GM06990 (cell line): Measurements from ENCODE around the gene RANBP10.

Experiments
- DNase-seq: peaks from one replicate; pipeline ENCODE4 v3.0.0-alpha.2; 2011; ENCODE audit not compliant: insufficient read length; ENCODE audit errors: extremely low read depth
- H3K27me3 ChIP-seq: replicated peaks from 2 replicates; pipeline ENCODE4 v1.6.0; 2011; ENCODE audit warnings: low read length; ENCODE audit not compliant: control insufficient read depth, insufficient read depth
- H3K36me3 ChIP-seq: 2 replicates; pipeline ENCODE4 v1.5.1; 2011; ENCODE audit warnings: low read length; ENCODE audit not compliant: control insufficient read depth, insufficient read depth
- H3K4me3 ChIP-seq: replicated peaks from 2 replicates; pipeline ENCODE4 v1.5.1; 2011; ENCODE audit warnings: low read depth, mild to moderate bottlenecking, control low read depth, low read length
- CTCF ChIP-seq: IDR thresholded peaks from 2 replicates; pipeline ENCODE4 v1.5.1; 2011; ENCODE audit warnings: low read length, control low read depth, mild to moderate bottlenecking, inconsistent platforms; ENCODE audit not compliant: insufficient read depth, poor library complexity, severe bottlenecking

Gene RANBP10

GRCh38 chr16:67766291-67766690, 40.1 kb downstream of the RANBP10 start:
- H3K4me3 ChIP-seq: no peak overlapping the region
- no peak for DNase-seq
- H3K36me3 ChIP-seq: peaks cover 7% of the 10 kb centered on the region
- no peaks in the 10 kb centered on the region for H3K27me3 ChIP-seq
- TF ChIP-seq CTCF: no peak

DNA sequence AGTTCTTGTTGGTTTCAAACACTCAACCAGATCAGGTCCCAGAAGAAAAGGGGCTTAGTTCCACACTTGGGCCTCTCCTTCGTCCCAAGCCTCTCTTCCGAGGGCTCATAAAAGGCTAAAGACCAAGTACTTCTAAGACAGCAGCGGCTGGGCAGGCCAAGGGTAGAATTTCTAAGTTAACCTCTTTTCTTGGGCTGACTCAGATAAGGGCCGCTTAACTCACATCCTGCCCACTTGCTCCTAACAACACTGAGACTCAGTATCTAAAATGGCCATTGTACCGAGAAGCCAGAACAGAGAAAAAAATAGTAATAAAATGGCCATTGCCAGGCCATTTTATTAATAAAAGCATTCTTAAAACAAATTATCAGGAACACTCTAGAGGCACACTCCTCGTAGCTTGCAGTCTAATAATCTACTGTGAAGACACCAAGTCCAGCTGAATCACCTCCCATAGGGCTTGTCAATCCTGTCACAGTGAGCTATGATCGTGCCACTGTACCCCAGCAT, 42.1 kb downstream of the RANBP10 start:
- no peak for TF ChIP-seq CTCF
- DNase-seq: no peak
- Histone ChIP-seq H3K27me3 (no peaks in the 10 kb centered on the region), H3K4me3 (no peak overlapping the region), H3K36me3 (peaks cover 9% of the 10 kb centered on the region)

GRCh38 chr16:67763066-67763465, 43.3 kb downstream of the RANBP10 start:
- Histone ChIP-seq H3K27me3 (no peaks in the 10 kb centered on the region), H3K4me3 (no peak overlapping the region), H3K36me3 (peaks cover 13% of the 10 kb centered on the region)
- TF ChIP-seq CTCF: no peak
- DNase-seq: no peak

DNA sequence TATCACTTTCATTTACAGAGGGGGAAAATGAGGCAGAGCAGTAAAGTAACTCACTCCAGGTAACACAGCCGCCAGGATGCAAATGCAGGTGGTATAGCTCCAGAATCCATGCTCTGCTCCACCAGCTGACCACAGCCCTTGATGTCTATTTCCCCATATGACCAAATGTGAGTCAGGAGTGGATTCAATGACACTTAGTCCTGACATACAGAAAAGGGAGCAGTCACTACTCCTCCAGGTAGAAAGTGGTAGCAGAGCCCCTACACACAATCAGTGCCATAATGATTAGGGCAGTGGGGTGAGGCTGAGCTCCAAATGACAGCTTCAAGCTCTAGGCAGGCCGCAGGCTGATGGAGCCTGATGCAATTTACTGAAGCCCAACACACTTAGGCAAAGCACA, 44.0 kb downstream of the RANBP10 start:
- Histone ChIP-seq H3K4me3 (no peak overlapping the region), H3K27me3 (no peaks in the 10 kb centered on the region), H3K36me3 (peaks cover 16% of the 10 kb centered on the region)
- DNase-seq: no peak
- TF ChIP-seq CTCF: no peak

DNA sequence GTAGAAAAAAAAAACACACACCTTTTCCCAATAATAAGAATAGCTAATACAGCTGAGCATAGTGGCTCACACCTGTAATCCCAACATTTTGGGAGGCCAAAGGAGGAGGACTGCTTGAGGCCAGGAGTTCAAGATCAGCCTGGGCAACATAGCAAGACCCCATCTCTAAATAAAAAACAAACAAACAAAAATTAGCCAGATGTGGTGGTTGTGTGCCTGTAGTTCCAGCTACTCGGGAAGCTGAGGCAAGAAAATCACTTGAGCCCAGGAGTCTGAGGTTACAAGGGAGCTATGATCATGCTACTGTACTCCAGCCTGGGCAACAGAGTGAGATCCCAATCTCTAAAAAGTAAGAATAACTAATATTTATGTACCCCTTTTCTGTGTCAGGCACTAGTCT, 44.4 kb downstream of the RANBP10 start:
- Histone ChIP-seq H3K4me3 (no peak overlapping the region), H3K27me3 (no peaks in the 10 kb centered on the region), H3K36me3 (peaks cover 16% of the 10 kb centered on the region)
- TF ChIP-seq CTCF: no peak
- no peak for DNase-seq

- no peak for TF ChIP-seq CTCF
- H3K27me3 ChIP-seq: no peaks in the 10 kb centered on the region
- no peak for DNase-seq
- H3K36me3 ChIP-seq: peaks cover 16% of the 10 kb centered on the region
- no peak overlapping the region for H3K4me3 ChIP-seq
Observed at GRCh38 chr16:67760956-67761230, 45.5 kb downstream of the RANBP10 start.
